HEK293 (cell line): ENCODE data around the gene RANGAP1.

Experiments used
- GLI2 ChIP-seq: fragments of 450-650 bp; formaldehyde crosslinking; IDR thresholded peaks from 2 replicates; pipeline ENCODE4; 2017; ENCODE audit warnings: missing biosample characterization, missing genetic modification characterization, low read depth, borderline replicate concordance
- HOXC10 ChIP-seq: sonication (generic); formaldehyde crosslinking; IDR thresholded peaks from 2 replicates; pipeline ENCODE4 v1.8.1; 2023; ENCODE audit warnings: mild to moderate bottlenecking, missing genetic modification reagents
- MYNN ChIP-seq: fragments of 450-650 bp; formaldehyde crosslinking; IDR thresholded peaks from 2 replicates; pipeline ENCODE4 v1.5.1; 2016; ENCODE audit warnings: missing biosample characterization, missing genetic modification characterization, borderline replicate concordance
- MZF1 ChIP-seq: fragments of 450-650 bp; formaldehyde crosslinking; IDR thresholded peaks from 2 replicates; pipeline ENCODE4 v1.5.1; 2017; ENCODE audit warnings: missing biosample characterization, missing genetic modification characterization, borderline replicate concordance
- PRDM4 ChIP-seq: fragments of 450-650 bp; formaldehyde crosslinking; IDR thresholded peaks from 2 replicates; pipeline ENCODE4 v1.5.1; 2017; ENCODE audit warnings: missing biosample characterization, missing genetic modification characterization
- REPIN1 ChIP-seq: fragments of 450-650 bp; formaldehyde crosslinking; IDR thresholded peaks from 2 replicates; pipeline ENCODE4 v1.5.1; 2017; ENCODE audit warnings: missing biosample characterization, missing genetic modification characterization, low read depth
- SETDB1 ChIP-seq: IDR thresholded peaks from one replicate; pipeline ENCODE4 v1.6.1; 2017; ENCODE audit warnings: mild to moderate bottlenecking, low read length, moderate library complexity, mixed read lengths; ENCODE audit not compliant: insufficient read length
- YY1 ChIP-seq: fragments of 450-650 bp; formaldehyde crosslinking; IDR thresholded peaks from 2 replicates; pipeline ENCODE4 v1.5.1; 2018; ENCODE audit warnings: missing biosample characterization, missing genetic modification characterization
- ZBTB10 ChIP-seq: fragments of 450-650 bp; formaldehyde crosslinking; IDR thresholded peaks from 2 replicates; pipeline ENCODE4 v1.5.1; 2016; ENCODE audit warnings: missing biosample characterization, missing genetic modification characterization
- ZBTB17 ChIP-seq: fragments of 450-650 bp; formaldehyde crosslinking; IDR thresholded peaks from 2 replicates; pipeline ENCODE4 v1.5.1; 2016; ENCODE audit warnings: missing biosample characterization, missing genetic modification characterization
- ZFP3 ChIP-seq: fragments of 450-650 bp; formaldehyde crosslinking; IDR thresholded peaks from 2 replicates; pipeline ENCODE4 v1.5.1; 2016; ENCODE audit warnings: low read depth, missing biosample characterization, missing genetic modification characterization
- ZIC2 ChIP-seq: fragments of 450-650 bp; formaldehyde crosslinking; IDR thresholded peaks from 2 replicates; pipeline ENCODE4 v1.5.1; 2016; ENCODE audit warnings: missing biosample characterization, missing genetic modification characterization
- ZNF121 ChIP-seq: fragments of 450-650 bp; formaldehyde crosslinking; IDR thresholded peaks from 2 replicates; pipeline ENCODE4 v1.5.1; 2016; ENCODE audit warnings: missing biosample characterization, missing genetic modification characterization
- ZNF132 ChIP-seq: fragments of 450-650 bp; formaldehyde crosslinking; IDR thresholded peaks from 2 replicates; pipeline ENCODE4 v1.5.1; 2017; ENCODE audit warnings: missing biosample characterization, missing genetic modification characterization, borderline replicate concordance
- ZNF202 ChIP-seq: fragments of 450-650 bp; formaldehyde crosslinking; IDR thresholded peaks from 2 replicates; pipeline ENCODE4 v1.5.1; 2016; ENCODE audit warnings: missing biosample characterization, missing genetic modification characterization, borderline replicate concordance
- ZNF341 ChIP-seq: fragments of 450-650 bp; formaldehyde crosslinking; IDR thresholded peaks from 2 replicates; pipeline ENCODE4; 2016; ENCODE audit warnings: low read depth, missing biosample characterization, missing genetic modification characterization
- ZNF426 ChIP-seq: fragments of 450-650 bp; formaldehyde crosslinking; IDR thresholded peaks from 2 replicates; pipeline ENCODE4 v1.5.1; 2017; ENCODE audit warnings: missing biosample characterization, missing genetic modification characterization, mild to moderate bottlenecking, inconsistent platforms, moderate library complexity
- ZNF518A ChIP-seq: fragments of 450-650 bp; formaldehyde crosslinking; conservative IDR thresholded peaks from 2 replicates; pipeline ENCODE4 v1.5.1; 2016; ENCODE audit warnings: low read depth, missing biosample characterization, missing genetic modification characterization
- ZNF549 ChIP-seq: fragments of 450-650 bp; IDR thresholded peaks from 2 replicates; pipeline ENCODE4 v1.5.1; 2018; ENCODE audit warnings: missing biosample characterization, missing genetic modification characterization, mild to moderate bottlenecking, inconsistent platforms, moderate library complexity
- ZNF645 ChIP-seq: fragments of 450-650 bp; formaldehyde crosslinking; IDR thresholded peaks from 2 replicates; pipeline ENCODE4; 2016; ENCODE audit warnings: missing biosample characterization, missing genetic modification characterization
- ZNF670 ChIP-seq: fragments of 450-650 bp; formaldehyde crosslinking; IDR thresholded peaks from 2 replicates; pipeline ENCODE4 v1.5.1; 2016; ENCODE audit warnings: missing biosample characterization, missing genetic modification characterization, low read depth
- ZNF677 ChIP-seq: fragments of 450-650 bp; IDR thresholded peaks from 2 replicates; pipeline ENCODE4 v1.5.0; 2018; ENCODE audit warnings: missing biosample characterization, mild to moderate bottlenecking, missing genetic modification characterization, moderate library complexity
- ZNF777 ChIP-seq: fragments of 450-650 bp; formaldehyde crosslinking; IDR thresholded peaks from 2 replicates; pipeline ENCODE4 v1.5.1; 2017; ENCODE audit warnings: missing biosample characterization, missing genetic modification characterization, borderline replicate concordance
- ZNF837 ChIP-seq: fragments of 450-650 bp; formaldehyde crosslinking; IDR thresholded peaks from 2 replicates; pipeline ENCODE4 v1.5.1; 2016; ENCODE audit warnings: missing biosample characterization, missing genetic modification characterization
- ZSCAN18 ChIP-seq: fragments of 450-650 bp; formaldehyde crosslinking; IDR thresholded peaks from 2 replicates; pipeline ENCODE4 v1.5.1; 2016; ENCODE audit warnings: missing biosample characterization, missing genetic modification characterization

Gene RANGAP1

GRCh38 chr22:41204992-41205900, 80.7 kb downstream of the RANGAP1 start, which contains the start of gene L3MBTL2 (continued):
- TF ChIP-seq ZNF518A (tag by site-specific recombination) (no peak), ZNF777 (tag by site-specific recombination) (no peak), ZNF121 (tag by site-specific recombination) (no peak; the same call in 1 of the 2 replicates), MYNN (tag by site-specific recombination) (no peak), ZBTB17 (peak; percentile 93), HOXC10 (no peak), ZBTB10 (no peak), ZNF677 (no peak), REPIN1 (tag by site-specific recombination) (no peak), ZNF837 (no peak), ZNF341 (tag by site-specific recombination) (peak; percentile 71; the same call in 1 of the 2 replicates), ZNF202 (tag by site-specific recombination) (no peak), SETDB1 (no peak), GLI2 (tag by site-specific recombination) (no peak), ZSCAN18 (tag by site-specific recombination) (no peak), ZIC2 (tag by site-specific recombination) (peak; percentile 66), ZNF132 (tag by site-specific recombination) (no peak), ZNF670 (no peak), PRDM4 (no peak), YY1 (tag by site-specific recombination) (peak; percentile 94), ZNF549 (no peak), ZNF645 (no peak), ZFP3 (tag by site-specific recombination) (peak; percentile 62), ZNF426 (no peak), MZF1 (tag by site-specific recombination) (no peak)
